Measurements from ENCODE around the gene ZNF853. TPM values are rescaled to one million over a fixed set of nuclear protein-coding genes. Genes with fewer than 3 reads are reported as not detected.
A peak's percentile ranks its signal among the peaks of the same experiment; 100 is the strongest.

ZNF853 gene
- total RNA-seq, 1 experiment from 2014 or later, result 7.9 TPM

DNA sequence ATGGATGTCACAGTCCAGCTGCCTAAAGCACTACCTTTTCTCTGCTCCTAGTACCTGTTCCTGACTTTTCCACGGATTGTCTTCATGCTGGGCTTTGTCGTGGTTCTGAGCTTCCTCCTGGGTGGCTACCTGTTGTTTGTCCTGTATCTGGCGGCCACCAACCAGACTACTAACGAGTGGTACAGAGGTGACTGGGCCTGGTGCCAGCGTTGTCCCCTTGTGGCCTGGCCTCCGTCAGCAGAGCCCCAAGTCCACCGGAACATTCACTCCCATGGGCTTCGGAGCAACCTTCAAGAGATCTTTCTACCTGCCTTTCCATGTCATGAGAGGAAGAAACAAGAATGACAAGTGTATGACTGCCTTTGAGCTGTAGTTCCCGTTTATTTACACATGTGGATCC, 26.8 kb upstream of the ZNF853 start:
- Histone ChIP-seq H3K9me3 (ENCODE audit: insufficient read depth, low read depth) (no peaks in the 10 kb centered on the region), H4K20me1 (ENCODE audit: insufficient read depth) (no peaks in the 10 kb centered on the region), H3K36me3 (ENCODE audit: low read depth) (peaks cover 27% of the 10 kb centered on the region), H2AFZ (no peak overlapping the region), H3F3A (ENCODE audit: insufficient read depth, low read depth) (peaks cover 7% of the 10 kb centered on the region; the same call in 1 of the 2 replicates), H3K9me2 (ENCODE audit: insufficient read depth) (no peaks in the 10 kb centered on the region), H3K27me3 (ENCODE audit: insufficient read depth, low read depth) (no peaks in the 10 kb centered on the region), H3K4me3 (no peak overlapping the region), H3K27ac (no peak overlapping the region), H3K4me2 (no peak overlapping the region), H3K79me2 (ENCODE audit: low read depth) (peaks cover 15% of the 10 kb centered on the region), H3K4me1 (replicated peaks; ENCODE audit: insufficient read depth) (peaks cover 13% of the 10 kb centered on the region)
- POLR2A ChIA-PET (ENCODE audit: unreplicated experiment), result no interaction called here
- DNase-seq, result no peak
- CTCF ChIA-PET, result no interaction called here
- BruUV-seq (replicated peaks), result no TSS peak
- no peak for TF ChIP-seq EZH2 (IDR thresholded peaks at IDR 0.05; ENCODE audit: low read depth)
- TF ChIP-seq, protein P1, sequence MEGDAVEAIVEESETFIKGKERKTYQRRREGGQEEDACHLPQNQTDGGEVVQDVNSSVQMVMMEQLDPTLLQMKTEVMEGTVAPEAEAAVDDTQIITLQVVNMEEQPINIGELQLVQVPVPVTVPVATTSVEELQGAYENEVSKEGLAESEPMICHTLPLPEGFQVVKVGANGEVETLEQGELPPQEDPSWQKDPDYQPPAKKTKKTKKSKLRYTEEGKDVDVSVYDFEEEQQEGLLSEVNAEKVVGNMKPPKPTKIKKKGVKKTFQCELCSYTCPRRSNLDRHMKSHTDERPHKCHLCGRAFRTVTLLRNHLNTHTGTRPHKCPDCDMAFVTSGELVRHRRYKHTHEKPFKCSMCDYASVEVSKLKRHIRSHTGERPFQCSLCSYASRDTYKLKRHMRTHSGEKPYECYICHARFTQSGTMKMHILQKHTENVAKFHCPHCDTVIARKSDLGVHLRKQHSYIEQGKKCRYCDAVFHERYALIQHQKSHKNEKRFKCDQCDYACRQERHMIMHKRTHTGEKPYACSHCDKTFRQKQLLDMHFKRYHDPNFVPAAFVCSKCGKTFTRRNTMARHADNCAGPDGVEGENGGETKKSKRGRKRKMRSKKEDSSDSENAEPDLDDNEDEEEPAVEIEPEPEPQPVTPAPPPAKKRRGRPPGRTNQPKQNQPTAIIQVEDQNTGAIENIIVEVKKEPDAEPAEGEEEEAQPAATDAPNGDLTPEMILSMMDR (conservative IDR thresholded peaks at IDR 0.05), result no peak
- intact Hi-C loops (cut with micrococcal nuclease; ENCODE audit: unreplicated experiment), result loop anchor here (5.0 kb wide), 1 partner anchor 339 kb away; no protein-coding TSS in a partner anchor

DNA sequence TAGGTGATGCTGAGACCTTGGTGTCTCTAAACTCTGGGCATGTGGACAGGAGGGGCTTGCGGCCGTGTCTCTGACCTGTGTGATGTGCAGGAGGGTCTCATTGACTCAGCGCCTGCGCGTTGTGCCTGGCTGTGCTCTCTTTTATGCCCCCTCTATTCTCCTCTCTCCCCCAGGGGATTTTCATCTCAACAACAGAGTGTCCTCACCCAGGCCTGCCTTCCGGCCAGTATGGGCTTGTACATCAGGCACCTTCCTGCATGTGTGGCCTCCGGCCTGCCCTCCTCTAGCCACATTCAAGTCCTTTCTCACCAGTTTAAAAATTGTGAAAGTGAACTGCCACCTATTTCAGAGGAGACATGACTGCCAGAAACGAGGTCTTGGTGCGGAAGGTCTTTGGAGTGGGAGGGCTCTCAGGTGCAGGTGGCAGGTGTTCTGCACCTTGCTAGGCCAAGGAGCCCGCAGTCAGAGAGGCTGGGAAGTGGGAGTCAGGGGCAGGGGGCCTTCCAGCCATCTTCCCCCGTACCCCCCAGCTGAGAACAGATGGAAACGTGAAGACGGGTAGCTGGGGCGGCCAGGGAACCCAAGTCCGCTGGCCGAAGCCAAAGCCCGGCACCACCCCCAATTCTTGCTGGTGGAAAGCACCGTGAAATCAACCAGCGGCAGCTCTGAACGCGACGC, 26.1 kb upstream of the ZNF853 start:
- BruUV-seq (replicated peaks), result no TSS peak
- CTCF ChIA-PET, result interaction anchor here (0.6 to 1.0 kb wide), 3 partner anchors 11 to 1391 kb away, joined by 3 to 4 read pairs (median 3); no protein-coding TSS in a partner anchor
- intact Hi-C loops (cut with micrococcal nuclease; ENCODE audit: unreplicated experiment), result loop anchor here (5.0 kb wide), 1 partner anchor 338 kb away; no protein-coding TSS in a partner anchor
- TF ChIP-seq, protein P1 (conservative IDR thresholded peaks at IDR 0.05), result 0 out of 2 replicates have a peak, but pooled peaks have one; percentile 50
- TF ChIP-seq EZH2 (IDR thresholded peaks at IDR 0.05; ENCODE audit: low read depth), result no peak
- Histone ChIP-seq H3K9me2 (ENCODE audit: insufficient read depth) (no peaks in the 10 kb centered on the region), H3K4me2 (peak overlapping the region; percentile 79), H3F3A (ENCODE audit: insufficient read depth, low read depth) (peaks cover 7% of the 10 kb centered on the region; the same call in 1 of the 2 replicates), H3K4me1 (replicated peaks; ENCODE audit: insufficient read depth) (peaks cover 13% of the 10 kb centered on the region), H3K4me3 (peak overlapping the region; percentile 92; the same call in 1 of the 2 replicates), H3K9me3 (ENCODE audit: insufficient read depth, low read depth) (no peaks in the 10 kb centered on the region), H2AFZ (peak overlapping the region; percentile 75; the same call in 1 of the 2 replicates), H3K27me3 (ENCODE audit: insufficient read depth, low read depth) (no peaks in the 10 kb centered on the region), H4K20me1 (ENCODE audit: insufficient read depth) (no peaks in the 10 kb centered on the region), H3K36me3 (ENCODE audit: low read depth) (peaks cover 26% of the 10 kb centered on the region), H3K79me2 (ENCODE audit: low read depth) (peaks cover 15% of the 10 kb centered on the region), H3K27ac (no peak overlapping the region)
- POLR2A ChIA-PET (ENCODE audit: unreplicated experiment), result no interaction called here
- no peak for DNase-seq

DNA sequence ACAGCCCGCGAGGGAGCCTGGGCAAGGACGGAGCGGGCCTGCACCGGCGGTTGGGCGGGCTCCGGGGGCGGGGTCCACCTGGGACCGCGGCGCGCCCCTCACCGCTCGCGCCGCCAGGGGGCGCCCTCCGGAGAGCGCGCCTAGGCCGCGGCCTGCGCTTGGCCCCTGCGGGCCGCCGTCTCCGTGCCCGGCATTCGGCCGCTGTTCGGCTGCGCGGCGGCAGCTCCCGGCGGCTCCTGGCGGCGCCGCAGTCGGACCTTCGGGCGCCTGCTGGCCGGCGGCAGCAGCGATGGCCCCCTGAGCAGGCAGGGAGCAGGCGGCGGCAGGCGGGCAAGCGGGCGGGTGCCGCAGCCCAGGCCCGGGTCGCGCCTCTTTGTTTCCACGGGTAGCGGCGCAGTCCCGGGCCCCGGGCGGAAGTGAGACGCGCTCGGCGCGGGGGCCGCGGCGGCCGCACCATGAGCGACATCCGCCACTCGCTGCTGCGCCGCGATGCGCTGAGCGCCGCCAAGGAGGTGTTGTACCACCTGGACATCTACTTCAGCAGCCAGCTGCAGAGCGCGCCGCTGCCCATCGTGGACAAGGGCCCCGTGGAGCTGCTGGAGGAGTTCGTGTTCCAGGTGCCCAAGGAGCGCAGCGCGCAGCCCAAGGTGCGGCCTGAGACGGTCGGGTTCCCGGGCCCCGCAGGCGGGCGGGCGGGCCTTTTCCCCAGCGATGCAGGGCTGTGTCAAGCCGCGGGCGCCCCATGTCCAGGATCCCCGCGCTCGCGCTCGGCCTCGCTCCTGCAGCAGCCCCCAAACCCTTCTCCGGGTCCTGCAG, 25.4 kb upstream of the ZNF853 start, which contains the start of gene INTS15:
INTS15 (plus strand) TSS at position 193 of the 816 bp plus-strand sequence; CDS start at position 456, 263 bp downstream.
- H3K4me3 ChIP-seq, result peak within 1 kb of the TSS; percentile 92
- no peaks in the 10 kb centered on the region for H3K9me3 ChIP-seq (ENCODE audit: insufficient read depth, low read depth)
- no peaks in the 10 kb centered on the region for H3K9me2 ChIP-seq (ENCODE audit: insufficient read depth)
- TF ChIP-seq, protein P1 (conservative IDR thresholded peaks at IDR 0.05), result no peak; the same call in 1 of the 2 replicates
- no peak for TF ChIP-seq EZH2 (IDR thresholded peaks at IDR 0.05; ENCODE audit: low read depth)
- peak within 1 kb of the TSS; percentile 90 for H3K4me2 ChIP-seq
- no peak within 1 kb of the TSS for H3K27ac ChIP-seq
- ChIA-PET CTCF (interaction anchor here (0.6 to 1.0 kb wide), 3 partner anchors 12 to 1390 kb away, joined by 3 to 4 read pairs (median 3); no protein-coding TSS in a partner anchor), POLR2A (ENCODE audit: unreplicated experiment) (no interaction called here)
- peak; percentile 52 to 90 for DNase-seq
- peaks cover 13% of the 10 kb centered on the region for H3K4me1 ChIP-seq (replicated peaks; ENCODE audit: insufficient read depth)
- intact Hi-C loops (cut with micrococcal nuclease; ENCODE audit: unreplicated experiment), result loop anchor here (1.0 to 10.0 kb wide), 3 partner anchors 47 to 337 kb away; partner anchors contain the start of gene ZNF316
- BruUV-seq (replicated peaks), result no TSS peak
- H3F3A ChIP-seq (ENCODE audit: insufficient read depth, low read depth), result peaks cover 7% of the 10 kb centered on the region; the same call in 1 of the 2 replicates
- H4K20me1 ChIP-seq (ENCODE audit: insufficient read depth), result no peaks in the 10 kb centered on the region
- peaks cover 19% of the 10 kb centered on the region; the same call in 1 of the 2 replicates for H3K36me3 ChIP-seq (ENCODE audit: low read depth)
- H3K79me2 ChIP-seq (ENCODE audit: low read depth), result peaks cover 15% of the 10 kb centered on the region
- H3K27me3 ChIP-seq (ENCODE audit: insufficient read depth, low read depth), result no peaks in the 10 kb centered on the region
- H2AFZ ChIP-seq, result peak within 1 kb of the TSS; percentile 96
